Loucy (cell line): ENCODE measurements around the gene C19orf12.

Experiments
- H2AFZ ChIP-seq: fragments of 200-600 bp; sonication (generic); 2 replicates; pipeline ENCODE4 v1.6.0; 2016; ENCODE audit warnings: antibody characterized with exemption, mild to moderate bottlenecking, low read length, moderate library complexity
- H3F3A ChIP-seq: fragments of 200-600 bp; 2 replicates; pipeline ENCODE4 v1.6.0; 2016; ENCODE audit warnings: antibody characterized with exemption, low read depth, mild to moderate bottlenecking
- H3K27me3 ChIP-seq: fragments of 200-600 bp; sonication (generic); 2 replicates; pipeline ENCODE4 v1.6.1; 2014; ENCODE audit warnings: low read length, mild to moderate bottlenecking; ENCODE audit not compliant: insufficient read depth, poor library complexity, severe bottlenecking
- H3K36me3 ChIP-seq: fragments of 200-600 bp; sonication (generic); 2 replicates; pipeline ENCODE4 v1.6.1; 2016; ENCODE audit warnings: low read length; ENCODE audit not compliant: insufficient read depth
- H3K4me1 ChIP-seq: fragments of 200-600 bp; sonication (generic); 2 replicates; pipeline ENCODE4 v1.5.1; 2014; ENCODE audit warnings: low read length, mild to moderate bottlenecking; ENCODE audit not compliant: insufficient read depth, poor library complexity, severe bottlenecking
- H3K4me2 ChIP-seq: fragments of 200-600 bp; sonication (generic); 2 replicates; pipeline ENCODE4 v1.6.0; 2014; ENCODE audit warnings: antibody characterized with exemption, low read length, low read depth, mild to moderate bottlenecking; ENCODE audit not compliant: poor library complexity, severe bottlenecking
- H3K4me3 ChIP-seq: fragments of 200-600 bp; sonication (generic); 2 replicates; pipeline ENCODE4 v1.5.1; 2014; ENCODE audit warnings: low read length, mild to moderate bottlenecking, mixed read lengths; ENCODE audit not compliant: poor library complexity, severe bottlenecking
- H3K79me2 ChIP-seq: fragments of 200-600 bp; sonication (generic); 2 replicates; pipeline ENCODE4 v1.6.1; 2014; ENCODE audit warnings: low read length; ENCODE audit not compliant: insufficient read depth
- H3K9ac ChIP-seq: fragments of 200-600 bp; sonication (generic); 2 replicates; pipeline ENCODE4 v1.6.0; 2014; ENCODE audit warnings: mild to moderate bottlenecking, low read depth, low read length, moderate library complexity; ENCODE audit not compliant: poor library complexity, severe bottlenecking
- H3K9me2 ChIP-seq: fragments of 200-600 bp; sonication (generic); replicated peaks from 2 replicates; pipeline ENCODE4 v1.6.1; 2016; ENCODE audit warnings: low read depth, low read length, mixed read lengths
- H3K9me3 ChIP-seq: fragments of 200-600 bp; sonication (generic); 2 replicates; pipeline ENCODE4 v1.6.1; 2014; ENCODE audit warnings: mild to moderate bottlenecking, antibody characterized with exemption, low read length, low read depth; ENCODE audit not compliant: insufficient read depth
- H4K20me1 ChIP-seq: fragments of 200-600 bp; sonication (generic); 2 replicates; pipeline ENCODE4 v1.6.0; 2014; ENCODE audit warnings: antibody characterized with exemption, low read length, mild to moderate bottlenecking; ENCODE audit not compliant: insufficient read depth, poor library complexity, severe bottlenecking
- CTCF ChIP-seq: fragments of 200-600 bp; sonication (generic); conservative IDR thresholded peaks from 2 replicates; pipeline ENCODE4 v1.5.1; 2014; ENCODE audit warnings: mild to moderate bottlenecking, antibody characterized with exemption, low read length
- EZH2phosphoT487 ChIP-seq: fragments of 200-600 bp; IDR thresholded peaks from 2 replicates; pipeline ENCODE4 v1.6.1; 2018; ENCODE audit warnings: antibody characterized with exemption, mild to moderate bottlenecking, moderate library complexity, borderline replicate concordance

C19orf12 gene

GRCh38 chr19:29714953-29715700 is at the start of gene C19orf12:
Gene C19orf12 (minus strand): TSS chr19:29715261. CDS start chr19:29708413, 6,848 bp downstream.
- Histone ChIP-seq H3K27me3 (no peaks in the 10 kb centered on the region), H3K4me2 (peak within 1 kb of the TSS; percentile 97), H3K4me1 (peaks cover 40% of the 10 kb centered on the region), H4K20me1 (peaks cover 3% of the 10 kb centered on the region), H3K4me3 (peak within 1 kb of the TSS; percentile 100), H3K79me2 (peaks cover 53% of the 10 kb centered on the region), H3K36me3 (no peaks in the 10 kb centered on the region), H3F3A (no peaks in the 10 kb centered on the region), H3K9ac (peak within 1 kb of the TSS; percentile 99), H3K9me2 (no peaks in the 10 kb centered on the region), H2AFZ (peak within 1 kb of the TSS; percentile 96), H3K9me3 (no peaks in the 10 kb centered on the region)
- TF ChIP-seq EZH2phosphoT487 (no peak), CTCF (no peak)

GRCh38 chr19:29764361-29764760 is 49.3 kb upstream of the C19orf12 start:
- Histone ChIP-seq H3K36me3 (no peaks in the 10 kb centered on the region), H3K27me3 (no peaks in the 10 kb centered on the region), H4K20me1 (no peaks in the 10 kb centered on the region), H3K9me3 (no peaks in the 10 kb centered on the region), H2AFZ (no peak overlapping the region), H3F3A (no peaks in the 10 kb centered on the region; the same call in 1 of the 2 replicates), H3K79me2 (no peaks in the 10 kb centered on the region), H3K4me3 (no peak overlapping the region), H3K4me2 (no peak overlapping the region), H3K9ac (no peak overlapping the region), H3K4me1 (no peaks in the 10 kb centered on the region), H3K9me2 (no peaks in the 10 kb centered on the region)
- no peak for TF ChIP-seq EZH2phosphoT487
- no peak for TF ChIP-seq CTCF

GRCh38 chr19:29763196-29763595 is 48.1 kb upstream of the C19orf12 start:
- H3K9ac ChIP-seq = no peak overlapping the region
- H3K4me1 ChIP-seq = no peaks in the 10 kb centered on the region
- H3K9me3 ChIP-seq = no peaks in the 10 kb centered on the region
- H3K36me3 ChIP-seq = no peaks in the 10 kb centered on the region
- H3K9me2 ChIP-seq = no peaks in the 10 kb centered on the region
- H3K27me3 ChIP-seq = no peaks in the 10 kb centered on the region
- no peak overlapping the region for H2AFZ ChIP-seq
- no peaks in the 10 kb centered on the region for H3K79me2 ChIP-seq
- no peaks in the 10 kb centered on the region for H4K20me1 ChIP-seq
- no peak overlapping the region for H3K4me2 ChIP-seq
- no peak overlapping the region for H3K4me3 ChIP-seq
- H3F3A ChIP-seq = no peaks in the 10 kb centered on the region; the same call in 1 of the 2 replicates
- TF ChIP-seq EZH2phosphoT487 (no peak), CTCF (no peak)
